ENCODE results near the gene RBKS. TPM values are rescaled to one million over a fixed set of nuclear protein-coding genes. Genes with fewer than 3 reads are reported as not detected.

RBKS gene
- total and polyA plus RNA-seq, 2 of the 8 experiments (the other 6 are each of a cell fraction or from before 2014, with no cell fraction given), result 1.1 to 1.5 TPM

- no peak overlapping the region for H3K4me3 ChIP-seq (ENCODE audit: extremely low read depth in 1 of 4, insufficient read depth in 2 of 4, low read depth in 3 of 4, low read length in 4 of 4)
- H2AK5ac ChIP-seq (ENCODE audit: low read depth, low read length), result no peak overlapping the region
- peaks cover 10 to 62% of the 10 kb centered on the region in 2 experiments for H3K79me2 ChIP-seq (ENCODE audit: control insufficient read depth in 1 of 2, insufficient read depth in 2 of 2, low read length in 2 of 2)
- H2BK20ac ChIP-seq (ENCODE audit: low read length), result no peak overlapping the region
- H2AFZ ChIP-seq (ENCODE audit: low read length), result no peak overlapping the region
- H3K4me2 ChIP-seq (ENCODE audit: insufficient read depth in 1 of 2, low read depth in 2 of 2, low read length in 2 of 2), result no peak overlapping the region
- ChIA-PET POLR2A (ENCODE audit: partially characterized antibody) (interaction anchor here (2.8 kb wide), 1 partner anchor 22 kb away, joined by 14 read pairs; no protein-coding TSS in a partner anchor), CTCF (ENCODE audit: partially characterized antibody) (interaction anchor here (1.3 to 1.5 kb wide), 2 partner anchors 51 to 59 kb away, joined by 3 read pairs; no protein-coding TSS in a partner anchor)
- no peaks in the 10 kb centered on the region; a peak in 2 of 7 replicates for H3K4me1 ChIP-seq (replicated peaks in 1 of 4; ENCODE audit: control insufficient read depth in 3 of 4, insufficient read depth in 4 of 4, low read length in 3 of 4)
- FAIRE-seq (no peak), DNase-seq (ENCODE audit: low read depth in 1 of 2, low spot score in 2 of 2) (no peak)
- H3K79me1 ChIP-seq (ENCODE audit: low read depth, low read length), result peaks cover 12% of the 10 kb centered on the region
- H3K23me2 ChIP-seq (ENCODE audit: low read depth, low read length), result peaks cover 3% of the 10 kb centered on the region
- no peak overlapping the region for H2BK12ac ChIP-seq (ENCODE audit: low read depth, low read length)
- no peak overlapping the region for H4K91ac ChIP-seq (replicated peaks; ENCODE audit: insufficient read length, low read length)
- WGBS, 2 experiments (ENCODE audit: extremely low coverage in 1 of 2, insufficient coverage in 1 of 2, insufficient read length in 1 of 2, insufficient replicate concordance in 2 of 2, low coverage in 1 of 2, low lambda C conversion rate in 2 of 2, missing lambda C conversion rate in 1 of 2), result 94% methylated on average over 5 of the region's 5 CpGs; no CpG with 5 or more reads in 1 of the 2 experiments
- H4K5ac ChIP-seq (ENCODE audit: insufficient read length, low read depth, low read length), result no peak overlapping the region
- TF ChIP-seq RXRA (IDR thresholded peaks at IDR 0.05; ENCODE audit: insufficient read depth, low read depth, low read length), result no peak
- TF ChIP-seq SRF (IDR thresholded peaks at IDR 0.05; ENCODE audit: low read depth, low read length), result no peak
- no peak for TF ChIP-seq TCF12 (IDR thresholded peaks at IDR 0.05; ENCODE audit: low read depth, low read length)
- no peak for TF ChIP-seq KDM1A (IDR thresholded peaks at IDR 0.05; ENCODE audit: borderline replicate concordance, low read length)
- TF ChIP-seq CHD2 (IDR thresholded peaks at IDR 0.05; ENCODE audit: low read length), result no peak
- no peak overlapping the region for H3K14ac ChIP-seq (ENCODE audit: insufficient read length)
- H3K23ac ChIP-seq (ENCODE audit: insufficient read length), result no peak overlapping the region
- H4K20me1 ChIP-seq (replicated peaks in 1 of 2; ENCODE audit: control insufficient read depth in 1 of 2, insufficient read depth in 2 of 2, low read length in 2 of 2), result peaks cover 0 to 4% of the 10 kb centered on the region in 2 experiments
- no peak overlapping the region for H4K8ac ChIP-seq (ENCODE audit: extremely low read depth, insufficient read depth, low read length)
- H3K56ac ChIP-seq (replicated peaks; ENCODE audit: insufficient read length, low read depth, low read length), result no peak overlapping the region
- no peak overlapping the region for H3K9ac ChIP-seq (replicated peaks in 1 of 4; ENCODE audit: extremely low read depth in 1 of 4, low read depth in 3 of 4, low read length in 3 of 4)
- no peak overlapping the region for H2BK5ac ChIP-seq (ENCODE audit: low read depth, low read length)
- no peak overlapping the region for H3K18ac ChIP-seq (ENCODE audit: extremely low read depth, low read length)
- H2BK120ac ChIP-seq (replicated peaks; ENCODE audit: low read depth, low read length), result no peak overlapping the region
- no peak overlapping the region for H3K27ac ChIP-seq (ENCODE audit: low read depth, low read length)
- no peaks in the 10 kb centered on the region for H3K27me3 ChIP-seq (replicated peaks in 1 of 4; ENCODE audit: control insufficient read depth in 3 of 4, extremely low read depth in 1 of 4, insufficient read depth in 3 of 4, low read length in 3 of 4)
- H3K36me3 ChIP-seq (ENCODE audit: control insufficient read depth in 2 of 4, insufficient read depth in 4 of 4, low read length in 3 of 4), result peaks cover 0 to 15% (median 3%) of the 10 kb centered on the region in 4 experiments; a peak in 3 of 8 replicates
- no peak overlapping the region for H3K4ac ChIP-seq (replicated peaks; ENCODE audit: insufficient read length, low read depth, low read length)
- no peaks in the 10 kb centered on the region for H3K9me3 ChIP-seq (ENCODE audit: insufficient read depth in 2 of 2, low read depth in 1 of 2, low read length in 1 of 2)
- H2BK15ac ChIP-seq (ENCODE audit: low read length), result no peak overlapping the region
Measured at GRCh38 chr2:27773959-27774358, 116.2 kb downstream of the RBKS start.

Data from H1 (cell line).